Vagina (tissue), 2 donors: ENCODE results near the gene PAGE4. TPM values are rescaled to one million over a fixed set of nuclear protein-coding genes. Genes with fewer than 3 reads are reported as not detected.

Source experiments
- DNase-seq, 2 donors: peaks; one replicate each; pipeline ENCODE4 v3.0.0-alpha.2; 2017; ENCODE audit errors: extremely low spot score in 2 of 2
- H3K27ac ChIP-seq: fragments of 200-600 bp; sonication (generic); one replicate; pipeline ENCODE4 v1.5.1; 2019
- H3K27me3 ChIP-seq: fragments of 200-600 bp; sonication (generic); one replicate; pipeline ENCODE4 v1.5.1; 2019
- H3K36me3 ChIP-seq, 2 donors: fragments of 200-600 bp; sonication (generic); one replicate each; pipeline ENCODE4 v1.5.1; 2017 to 2019
- H3K4me1 ChIP-seq: fragments of 200-600 bp; sonication (generic); one replicate; pipeline ENCODE4 v1.5.1; 2019
- H3K4me3 ChIP-seq, 2 donors: fragments of 200-600 bp; sonication (generic); 1 replicate in 1 of 2; 2 replicates in 1 of 2; pipeline ENCODE4 v1.5.1; 2016 to 2019
- H3K9me3 ChIP-seq: fragments of 200-600 bp; sonication (generic); one replicate; pipeline ENCODE4 v1.5.1; 2019
- POLR2A ChIP-seq, 2 donors: fragments of 450-650 bp; IDR thresholded peaks; one replicate each; pipeline ENCODE4 v1.6.1; 2017; ENCODE audit warnings: antibody characterized with exemption in 2 of 2, mild to moderate bottlenecking in 2 of 2, moderate library complexity in 2 of 2
- POLR2AphosphoS5 ChIP-seq, 2 donors: sonication (generic); formaldehyde crosslinking; IDR thresholded peaks; one replicate each; pipeline ENCODE4 v1.9.0; 2017; ENCODE audit warnings: antibody characterized with exemption in 2 of 2, mild to moderate bottlenecking in 2 of 2, low read depth in 1 of 2; ENCODE audit not compliant: insufficient read depth in 1 of 2
- intact Hi-C: fragments of 100-400 bp; cut with DNase I; formaldehyde crosslinking; loops from one replicate; pipeline ENCODE4 v1.15.1; 2023
- total RNA-seq: library from RNA; depleted of rRNA; stranded (reverse); fragments of >200 nt; gene quantifications from one replicate; pipeline ENCODE4 v1.2.3, GENCODE V29; 2016
- TF ChIP-seq, protein P1 (sequence below), 3 experiments: fragments of 450-650 bp in 2 of 3; fragments of 200-600 bp in 1 of 3; sonication (generic) in 1 of 3; IDR thresholded peaks; one replicate each; pipeline ENCODE4 v1.5.1; 2017 to 2019; ENCODE audit warnings: antibody characterized with exemption in 3 of 3, mild to moderate bottlenecking in 2 of 3, moderate library complexity in 2 of 3

The PAGE4 gene
- total RNA-seq, 1 donor from 2014 or later = not detected

DNA sequence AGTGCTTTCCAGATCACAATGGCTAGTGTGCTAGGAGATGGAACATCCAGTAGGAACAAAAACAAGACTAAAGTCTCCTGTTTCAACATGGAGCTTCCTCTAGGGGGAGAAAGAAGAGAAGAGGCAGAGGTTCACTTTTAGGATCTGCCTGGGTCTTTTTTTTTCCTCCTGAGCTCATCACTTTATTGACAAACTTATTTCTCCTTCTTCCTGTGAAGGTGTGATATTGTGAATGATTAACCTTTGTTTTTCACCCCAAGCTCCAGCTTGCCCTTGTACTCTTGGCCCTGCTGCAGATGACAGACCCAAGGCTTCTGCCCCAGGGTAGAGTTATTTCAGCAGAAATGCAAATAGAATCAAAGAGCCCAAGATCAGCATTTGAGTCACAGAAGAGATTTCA lies 13.5 kb downstream of the PAGE4 start:
- H3K27me3 ChIP-seq = no peaks in the 10 kb centered on the region
- H3K27ac ChIP-seq = no peak overlapping the region
- TF ChIP-seq POLR2A (IDR thresholded peaks at IDR 0.05) (no peak), POLR2AphosphoS5 (IDR thresholded peaks at IDR 0.05; ENCODE audit: insufficient read depth in 1 of 2, low read depth in 1 of 2) (no peak)
- TF ChIP-seq, protein P1, sequence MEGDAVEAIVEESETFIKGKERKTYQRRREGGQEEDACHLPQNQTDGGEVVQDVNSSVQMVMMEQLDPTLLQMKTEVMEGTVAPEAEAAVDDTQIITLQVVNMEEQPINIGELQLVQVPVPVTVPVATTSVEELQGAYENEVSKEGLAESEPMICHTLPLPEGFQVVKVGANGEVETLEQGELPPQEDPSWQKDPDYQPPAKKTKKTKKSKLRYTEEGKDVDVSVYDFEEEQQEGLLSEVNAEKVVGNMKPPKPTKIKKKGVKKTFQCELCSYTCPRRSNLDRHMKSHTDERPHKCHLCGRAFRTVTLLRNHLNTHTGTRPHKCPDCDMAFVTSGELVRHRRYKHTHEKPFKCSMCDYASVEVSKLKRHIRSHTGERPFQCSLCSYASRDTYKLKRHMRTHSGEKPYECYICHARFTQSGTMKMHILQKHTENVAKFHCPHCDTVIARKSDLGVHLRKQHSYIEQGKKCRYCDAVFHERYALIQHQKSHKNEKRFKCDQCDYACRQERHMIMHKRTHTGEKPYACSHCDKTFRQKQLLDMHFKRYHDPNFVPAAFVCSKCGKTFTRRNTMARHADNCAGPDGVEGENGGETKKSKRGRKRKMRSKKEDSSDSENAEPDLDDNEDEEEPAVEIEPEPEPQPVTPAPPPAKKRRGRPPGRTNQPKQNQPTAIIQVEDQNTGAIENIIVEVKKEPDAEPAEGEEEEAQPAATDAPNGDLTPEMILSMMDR (IDR thresholded peaks at IDR 0.05) = no peak
- H3K4me3 ChIP-seq = no peak overlapping the region
- H3K36me3 ChIP-seq = no peaks in the 10 kb centered on the region
- intact Hi-C loops = no loop called here
- H3K9me3 ChIP-seq = no peaks in the 10 kb centered on the region
- no peak for DNase-seq
- no peaks in the 10 kb centered on the region for H3K4me1 ChIP-seq

GRCh38 chrX:49844611-49845010 lies 15.5 kb downstream of the PAGE4 start:
- H3K9me3 ChIP-seq = no peaks in the 10 kb centered on the region
- no peaks in the 10 kb centered on the region for H3K36me3 ChIP-seq
- H3K27me3 ChIP-seq = no peaks in the 10 kb centered on the region
- intact Hi-C loops = no loop called here
- H3K4me1 ChIP-seq = no peaks in the 10 kb centered on the region
- TF ChIP-seq POLR2A (IDR thresholded peaks at IDR 0.05) (no peak), POLR2AphosphoS5 (IDR thresholded peaks at IDR 0.05; ENCODE audit: insufficient read depth in 1 of 2, low read depth in 1 of 2) (no peak)
- TF ChIP-seq, protein P1 (IDR thresholded peaks at IDR 0.05) = no peak
- H3K27ac ChIP-seq = no peak overlapping the region
- H3K4me3 ChIP-seq = no peak overlapping the region
- no peak for DNase-seq

DNA sequence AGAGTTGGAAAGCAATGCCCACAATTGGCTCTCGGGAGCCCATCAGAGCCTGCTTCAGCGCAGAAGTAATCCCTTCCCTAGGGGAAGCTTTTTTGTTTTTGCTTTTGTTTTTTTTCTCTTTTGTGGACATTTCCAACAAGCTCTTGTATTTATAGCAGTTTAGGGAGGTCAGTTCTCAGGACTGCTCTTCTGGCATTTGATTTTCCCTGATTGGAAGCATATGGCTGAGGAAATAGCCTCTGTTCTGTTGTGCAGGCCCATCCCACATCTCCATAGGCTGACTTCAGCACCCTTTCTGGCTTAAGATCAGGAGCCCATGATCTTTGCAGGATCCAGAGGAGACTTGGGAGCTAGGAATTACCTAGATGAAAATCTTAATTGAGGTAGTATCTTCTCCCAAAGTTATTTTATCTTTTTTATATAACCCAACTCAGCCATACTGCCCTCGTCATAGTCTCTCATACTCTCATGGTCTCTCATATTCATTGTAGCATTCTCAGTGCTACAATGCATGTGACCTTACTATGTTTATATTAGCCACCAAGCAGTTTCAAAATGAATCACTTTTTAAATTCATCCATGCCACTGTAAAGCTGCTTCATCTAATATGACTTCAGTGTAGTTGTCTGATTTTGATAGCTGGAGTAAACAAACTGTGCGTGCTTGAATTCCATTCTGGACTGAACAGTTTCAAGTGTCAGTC lies 16.7 kb downstream of the PAGE4 start:
- Histone ChIP-seq H3K9me3 (no peaks in the 10 kb centered on the region), H3K4me1 (no peaks in the 10 kb centered on the region), H3K4me3 (no peak overlapping the region), H3K27ac (no peak overlapping the region), H3K36me3 (no peaks in the 10 kb centered on the region), H3K27me3 (no peaks in the 10 kb centered on the region)
- intact Hi-C loops = no loop called here
- TF ChIP-seq POLR2A (IDR thresholded peaks at IDR 0.05) (no peak), POLR2AphosphoS5 (IDR thresholded peaks at IDR 0.05; ENCODE audit: insufficient read depth in 1 of 2, low read depth in 1 of 2) (no peak)
- TF ChIP-seq, protein P1 (IDR thresholded peaks at IDR 0.05) = no peak
- DNase-seq = no peak

DNA sequence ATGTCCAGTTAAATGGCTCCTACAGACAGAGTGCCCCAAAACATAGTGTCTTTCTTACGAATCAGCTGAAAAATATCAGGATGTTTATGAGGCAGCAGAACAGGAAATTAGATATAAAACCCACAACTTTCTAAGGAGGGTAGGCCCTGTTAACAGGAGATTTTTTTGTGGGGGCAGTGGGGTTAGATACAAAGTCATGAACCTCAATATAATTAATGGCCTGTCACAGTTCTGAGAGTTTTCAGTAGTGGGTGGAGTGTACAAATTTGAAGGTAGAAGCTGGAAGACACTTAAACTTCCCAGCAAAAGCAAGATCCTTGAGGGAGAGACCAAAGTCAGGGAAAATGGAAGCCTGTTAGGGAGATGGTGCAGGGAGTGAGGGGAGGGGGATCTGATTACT lies 17.4 kb downstream of the PAGE4 start:
- DNase-seq = no peak
- Histone ChIP-seq H3K9me3 (no peaks in the 10 kb centered on the region), H3K4me1 (no peaks in the 10 kb centered on the region), H3K27me3 (no peaks in the 10 kb centered on the region), H3K4me3 (no peak overlapping the region), H3K36me3 (no peaks in the 10 kb centered on the region), H3K27ac (no peak overlapping the region)
- intact Hi-C loops = no loop called here
- no peak for TF ChIP-seq POLR2A (IDR thresholded peaks at IDR 0.05)
- no peak for TF ChIP-seq POLR2AphosphoS5 (IDR thresholded peaks at IDR 0.05; ENCODE audit: insufficient read depth in 1 of 2, low read depth in 1 of 2)
- TF ChIP-seq, protein P1 (IDR thresholded peaks at IDR 0.05) = no peak

- Histone ChIP-seq H3K27me3 (no peaks in the 10 kb centered on the region), H3K4me3 (no peak overlapping the region), H3K9me3 (no peaks in the 10 kb centered on the region), H3K27ac (no peak overlapping the region), H3K4me1 (no peaks in the 10 kb centered on the region), H3K36me3 (no peaks in the 10 kb centered on the region)
- no peak for TF ChIP-seq POLR2A (IDR thresholded peaks at IDR 0.05)
- TF ChIP-seq, protein P1 (IDR thresholded peaks at IDR 0.05) = no peak
- no peak for TF ChIP-seq POLR2AphosphoS5 (IDR thresholded peaks at IDR 0.05; ENCODE audit: insufficient read depth in 1 of 2, low read depth in 1 of 2)
- DNase-seq = no peak
- intact Hi-C loops = no loop called here
Observed at GRCh38 chrX:49848275-49848674, 19.2 kb downstream of the PAGE4 start.
